DND-41 (cell line): Measurements from ENCODE around the gene TRIOBP.

ENCODE experiments used
- EZH2 ChIP-seq: IDR thresholded peaks from 3 replicates; pipeline ENCODE4 v1.6.1; 2012; ENCODE audit warnings: borderline replicate concordance, low read depth, mild to moderate bottlenecking, moderate library complexity, low read length, inconsistent platforms; ENCODE audit not compliant: severe bottlenecking
- TF ChIP-seq, protein P1 (sequence below): IDR thresholded peaks from 2 replicates; pipeline ENCODE4 v1.5.1; 2012; ENCODE audit warnings: borderline replicate concordance, low read length, moderate library complexity, mild to moderate bottlenecking; ENCODE audit not compliant: poor library complexity, severe bottlenecking; ENCODE audit errors: extremely low read depth

DNA sequence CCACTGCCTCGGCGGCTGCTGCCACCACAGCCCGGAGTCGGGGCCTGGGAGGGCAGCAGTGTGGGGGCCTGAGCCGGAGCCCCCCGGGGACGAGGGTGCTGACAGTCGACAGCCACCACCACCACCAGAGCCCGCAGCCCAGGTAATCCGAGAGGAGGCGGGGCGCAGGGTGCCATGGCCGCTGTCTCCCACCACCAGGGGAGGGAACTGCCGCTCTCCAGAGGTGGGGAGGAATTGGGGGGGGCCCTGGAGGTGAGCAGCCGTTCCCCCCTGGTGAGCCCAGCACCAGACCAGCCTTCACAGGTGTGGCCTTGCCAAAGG lies 12.6 kb downstream of the TRIOBP start:
- TF ChIP-seq, protein P1, sequence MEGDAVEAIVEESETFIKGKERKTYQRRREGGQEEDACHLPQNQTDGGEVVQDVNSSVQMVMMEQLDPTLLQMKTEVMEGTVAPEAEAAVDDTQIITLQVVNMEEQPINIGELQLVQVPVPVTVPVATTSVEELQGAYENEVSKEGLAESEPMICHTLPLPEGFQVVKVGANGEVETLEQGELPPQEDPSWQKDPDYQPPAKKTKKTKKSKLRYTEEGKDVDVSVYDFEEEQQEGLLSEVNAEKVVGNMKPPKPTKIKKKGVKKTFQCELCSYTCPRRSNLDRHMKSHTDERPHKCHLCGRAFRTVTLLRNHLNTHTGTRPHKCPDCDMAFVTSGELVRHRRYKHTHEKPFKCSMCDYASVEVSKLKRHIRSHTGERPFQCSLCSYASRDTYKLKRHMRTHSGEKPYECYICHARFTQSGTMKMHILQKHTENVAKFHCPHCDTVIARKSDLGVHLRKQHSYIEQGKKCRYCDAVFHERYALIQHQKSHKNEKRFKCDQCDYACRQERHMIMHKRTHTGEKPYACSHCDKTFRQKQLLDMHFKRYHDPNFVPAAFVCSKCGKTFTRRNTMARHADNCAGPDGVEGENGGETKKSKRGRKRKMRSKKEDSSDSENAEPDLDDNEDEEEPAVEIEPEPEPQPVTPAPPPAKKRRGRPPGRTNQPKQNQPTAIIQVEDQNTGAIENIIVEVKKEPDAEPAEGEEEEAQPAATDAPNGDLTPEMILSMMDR = no peak
- TF ChIP-seq EZH2 = no peak
